H9 (cell line): ENCODE results near the gene ZMYND11. TPM values are rescaled to one million over a fixed set of nuclear protein-coding genes. Genes with fewer than 3 reads are reported as not detected.

ENCODE experiments used
- DNase-seq: peaks from one replicate; pipeline ENCODE4 v3.0.0-alpha.2; 2017
- H2AFZ ChIP-seq: one replicate; pipeline ENCODE4 v1.6.1; 2013; ENCODE audit warnings: mild to moderate bottlenecking, low read length, control low read depth, moderate library complexity
- H2AK5ac ChIP-seq: 2 replicates; pipeline ENCODE4 v1.6.1; 2013; ENCODE audit warnings: low read length, control low read depth, mixed read lengths; ENCODE audit not compliant: insufficient read length
- H2BK120ac ChIP-seq: one replicate; pipeline ENCODE4 v1.6.1; 2013; ENCODE audit warnings: low read depth, mild to moderate bottlenecking, low read length, control low read depth, inconsistent platforms; ENCODE audit not compliant: poor library complexity, severe bottlenecking
- H2BK12ac ChIP-seq: 2 replicates; pipeline ENCODE4 v1.6.1; 2013; ENCODE audit warnings: low read length, control low read depth, mixed read lengths, low read depth; ENCODE audit not compliant: insufficient read length
- H2BK15ac ChIP-seq: 2 replicates; pipeline ENCODE4 v1.6.1; 2013; ENCODE audit warnings: low read depth, low read length, control low read depth
- H2BK20ac ChIP-seq: one replicate; pipeline ENCODE4 v1.6.1; 2013; ENCODE audit warnings: low read depth, mild to moderate bottlenecking, low read length, control low read depth, inconsistent platforms; ENCODE audit not compliant: poor library complexity, severe bottlenecking
- H2BK5ac ChIP-seq: 2 replicates; pipeline ENCODE4 v1.6.1; 2013; ENCODE audit warnings: low read length, control low read depth, mixed read lengths; ENCODE audit not compliant: insufficient read length
- H3K14ac ChIP-seq: 2 replicates; pipeline ENCODE4 v1.6.1; 2013; ENCODE audit warnings: low read length, control low read depth; ENCODE audit not compliant: insufficient read depth
- H3K18ac ChIP-seq: 2 replicates; pipeline ENCODE4 v1.6.1; 2013; ENCODE audit warnings: low read depth, mild to moderate bottlenecking, mixed read lengths, low read length, control low read depth; ENCODE audit not compliant: insufficient read length
- H3K23ac ChIP-seq: 2 replicates; pipeline ENCODE4 v1.6.1; 2013; ENCODE audit warnings: low read length, control low read depth, mixed read lengths, low read depth; ENCODE audit not compliant: insufficient read length
- H3K23me2 ChIP-seq: 2 replicates; pipeline ENCODE4 v1.6.1; 2013; ENCODE audit warnings: low read depth, mild to moderate bottlenecking, mixed read lengths, low read length, control low read depth; ENCODE audit not compliant: insufficient read length, poor library complexity, severe bottlenecking
- H3K27ac ChIP-seq: 2 replicates; pipeline ENCODE4 v1.5.1; 2013; ENCODE audit warnings: low read length, control low read depth, mixed read lengths, low read depth; ENCODE audit not compliant: insufficient read length
- H3K27me3 ChIP-seq: 2 replicates; pipeline ENCODE4 v1.6.1; 2013; ENCODE audit warnings: low read length, control low read depth, inconsistent platforms; ENCODE audit not compliant: insufficient read depth
- H3K4ac ChIP-seq: 2 replicates; pipeline ENCODE4 v1.6.1; 2013; ENCODE audit warnings: low read depth, mild to moderate bottlenecking, control low read depth, inconsistent platforms, low read length, moderate library complexity
- H3K4me1 ChIP-seq: 2 replicates; pipeline ENCODE4 v1.6.1; 2013; ENCODE audit warnings: low read length, control low read depth, inconsistent platforms; ENCODE audit not compliant: insufficient read depth
- H3K4me2 ChIP-seq: 2 replicates; pipeline ENCODE4 v1.6.1; 2013; ENCODE audit warnings: low read length, control low read depth, mixed read lengths; ENCODE audit not compliant: insufficient read length, insufficient read depth
- H3K56ac ChIP-seq: 2 replicates; pipeline ENCODE4 v1.6.1; 2013; ENCODE audit warnings: low read depth, mild to moderate bottlenecking, mixed read lengths, low read length, control low read depth; ENCODE audit not compliant: insufficient read length
- H3K79me1 ChIP-seq: 2 replicates; pipeline ENCODE4 v1.6.1; 2013; ENCODE audit warnings: low read depth, mild to moderate bottlenecking, moderate library complexity, low read length, control low read depth, inconsistent platforms; ENCODE audit not compliant: insufficient read depth, poor library complexity, severe bottlenecking
- H3K79me2 ChIP-seq: 2 replicates; pipeline ENCODE4 v1.6.1; 2013; ENCODE audit warnings: low read length, control low read depth, inconsistent platforms; ENCODE audit not compliant: insufficient read depth
- H3K9ac ChIP-seq: 2 replicates; pipeline ENCODE4 v1.6.1; 2013; ENCODE audit warnings: low read length, control low read depth, mixed read lengths; ENCODE audit not compliant: insufficient read length; ENCODE audit errors: extremely low read depth
- H3K9me3 ChIP-seq: one replicate; pipeline ENCODE4 v1.6.1; 2013; ENCODE audit warnings: low read depth, low read length, inconsistent platforms; ENCODE audit not compliant: control insufficient read depth
- H3T11ph ChIP-seq: one replicate; pipeline ENCODE4 v1.6.1; 2013; ENCODE audit warnings: mild to moderate bottlenecking, low read length, control low read depth, inconsistent platforms
- H4K20me1 ChIP-seq: one replicate; pipeline ENCODE4 v1.6.1; 2013; ENCODE audit not compliant: control insufficient read depth, insufficient read length, insufficient read depth
- H4K5ac ChIP-seq: 2 replicates; pipeline ENCODE4 v1.6.1; 2013; ENCODE audit warnings: low read depth, mild to moderate bottlenecking, mixed read lengths, low read length, control low read depth; ENCODE audit not compliant: insufficient read length
- H4K8ac ChIP-seq: replicated peaks from 2 replicates; pipeline ENCODE4 v1.6.1; 2013; ENCODE audit warnings: low read length, control low read depth, mixed read lengths, low read depth; ENCODE audit not compliant: insufficient read length
- H4K91ac ChIP-seq: 2 replicates; pipeline ENCODE4 v1.6.1; 2013; ENCODE audit warnings: low read depth, mild to moderate bottlenecking, moderate library complexity, mixed read lengths, low read length, control low read depth; ENCODE audit not compliant: insufficient read length
- H3K27ac Mint-ChIP-seq, 3 experiments: 2 replicates in 2 of 3; 3 replicates in 1 of 3; pipeline ENCODE4 v1.8.0; 2020 to 2021; ENCODE audit warnings: mixed read lengths in 3 of 3, mild to moderate bottlenecking in 1 of 3, moderate library complexity in 1 of 3
- H3K27me3 Mint-ChIP-seq: 2 replicates; pipeline ENCODE4 v1.8.0; 2021; ENCODE audit warnings: low read depth, mild to moderate bottlenecking, moderate library complexity, mixed read lengths
- H3K36me3 Mint-ChIP-seq, 3 experiments: 2 replicates in 2 of 3; 3 replicates in 1 of 3; pipeline ENCODE4 v1.8.0; 2020 to 2021; ENCODE audit warnings: low read depth in 3 of 3, mixed read lengths in 3 of 3; ENCODE audit not compliant: insufficient read depth in 1 of 3
- H3K4me1 Mint-ChIP-seq, 2 experiments: 2 replicates each; pipeline ENCODE4 v1.8.0; 2020; ENCODE audit warnings: mixed read lengths in 2 of 2
- H3K4me3 Mint-ChIP-seq, 2 experiments: 2 replicates in 1 of 2; 3 replicates in 1 of 2; pipeline ENCODE4 v1.8.0; 2020 to 2021; ENCODE audit warnings: mild to moderate bottlenecking in 2 of 2, mixed read lengths in 2 of 2, moderate library complexity in 1 of 2
- H3K9me3 Mint-ChIP-seq, 2 experiments: 2 replicates in 1 of 2; 3 replicates in 1 of 2; pipeline ENCODE4 v1.8.0; 2020; ENCODE audit warnings: mild to moderate bottlenecking in 2 of 2, mixed read lengths in 2 of 2, moderate library complexity in 1 of 2
- WGBS: extraction: QIAGEN DNeasy Blood & Tissue Kit; methylation state at CpG from one replicate; pipeline ENCODE4 v1.1.7; 2013; ENCODE audit warnings: missing lambda C conversion rate, low lambda C conversion rate, mixed read lengths; ENCODE audit not compliant: insufficient read length; ENCODE audit errors: extremely low coverage; 5-methylcytosine and 5-hydroxymethylcytosine counted together
- total RNA-seq: library from RNA; stranded (reverse); gene quantifications from 2 replicates; pipeline ENCODE4 v1.2.1, GENCODE V29; 2021
- TF ChIP-seq, protein P1 (sequence below): fragments of 200-600 bp; sonication (generic); conservative IDR thresholded peaks from 3 replicates; pipeline ENCODE4 v1.8.0; 2021; ENCODE audit warnings: antibody characterized with exemption, mild to moderate bottlenecking

Gene ZMYND11
- total RNA-seq, 1 experiment from 2014 or later: 33.7 TPM

DNA sequence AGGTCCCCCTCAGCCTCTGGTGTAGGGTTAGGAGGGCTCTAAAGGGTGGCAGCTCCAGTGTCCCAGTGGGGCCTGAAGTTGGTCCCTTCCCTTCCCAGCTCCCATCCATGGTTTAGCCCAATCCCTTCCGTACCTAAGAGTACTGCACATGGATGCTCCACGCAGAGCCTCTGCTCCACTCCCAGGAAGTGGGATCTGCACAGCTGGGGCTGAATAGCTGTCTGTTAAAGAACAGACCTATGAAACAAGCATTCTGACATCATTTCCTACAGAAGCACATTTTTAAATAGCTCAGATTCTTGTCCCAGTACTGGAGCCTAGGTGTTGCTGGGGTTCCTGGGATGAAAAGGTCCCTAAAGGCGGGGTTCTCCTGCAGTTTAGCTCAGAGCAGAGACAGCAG, 135.9 kb downstream of the ZMYND11 start:
- Histone ChIP-seq H2BK120ac (no peak overlapping the region), H2BK15ac (no peak overlapping the region), H3K18ac (no peak overlapping the region), H4K91ac (no peak overlapping the region), H2AFZ (no peak overlapping the region), H3K56ac (no peak overlapping the region), H3K23me2 (no peaks in the 10 kb centered on the region), H4K5ac (no peak overlapping the region), H3K27ac (no peak overlapping the region), H2AK5ac (no peak overlapping the region), H4K20me1 (no peaks in the 10 kb centered on the region), H3K4me1 (peaks cover 2% of the 10 kb centered on the region; the same call in 1 of the 2 replicates), H2BK12ac (no peak overlapping the region), H3K9ac (no peak overlapping the region), H3K4me2 (no peak overlapping the region), H3K23ac (no peak overlapping the region), H2BK5ac (no peak overlapping the region), H3K4ac (no peak overlapping the region), H3K79me2 (no peaks in the 10 kb centered on the region), H3K79me1 (no peaks in the 10 kb centered on the region), H3K9me3 (no peaks in the 10 kb centered on the region), H3K14ac (no peak overlapping the region), H3T11ph (no peak overlapping the region), H4K8ac (no peak overlapping the region), H2BK20ac (no peak overlapping the region), H3K27me3 (no peaks in the 10 kb centered on the region)
- TF ChIP-seq, protein P1, sequence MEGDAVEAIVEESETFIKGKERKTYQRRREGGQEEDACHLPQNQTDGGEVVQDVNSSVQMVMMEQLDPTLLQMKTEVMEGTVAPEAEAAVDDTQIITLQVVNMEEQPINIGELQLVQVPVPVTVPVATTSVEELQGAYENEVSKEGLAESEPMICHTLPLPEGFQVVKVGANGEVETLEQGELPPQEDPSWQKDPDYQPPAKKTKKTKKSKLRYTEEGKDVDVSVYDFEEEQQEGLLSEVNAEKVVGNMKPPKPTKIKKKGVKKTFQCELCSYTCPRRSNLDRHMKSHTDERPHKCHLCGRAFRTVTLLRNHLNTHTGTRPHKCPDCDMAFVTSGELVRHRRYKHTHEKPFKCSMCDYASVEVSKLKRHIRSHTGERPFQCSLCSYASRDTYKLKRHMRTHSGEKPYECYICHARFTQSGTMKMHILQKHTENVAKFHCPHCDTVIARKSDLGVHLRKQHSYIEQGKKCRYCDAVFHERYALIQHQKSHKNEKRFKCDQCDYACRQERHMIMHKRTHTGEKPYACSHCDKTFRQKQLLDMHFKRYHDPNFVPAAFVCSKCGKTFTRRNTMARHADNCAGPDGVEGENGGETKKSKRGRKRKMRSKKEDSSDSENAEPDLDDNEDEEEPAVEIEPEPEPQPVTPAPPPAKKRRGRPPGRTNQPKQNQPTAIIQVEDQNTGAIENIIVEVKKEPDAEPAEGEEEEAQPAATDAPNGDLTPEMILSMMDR: no peak
- no peak for DNase-seq
- Mint-ChIP-seq H3K9me3 (no peaks in the 10 kb centered on the region), H3K4me1 (peaks cover 24 to 27% of the 10 kb centered on the region in 2 experiments), H3K4me3 (no peak overlapping the region), H3K27me3 (peaks cover 2% of the 10 kb centered on the region; the same call in 1 of the 2 replicates), H3K36me3 (no peaks in the 10 kb centered on the region), H3K27ac (no peak overlapping the region)
- no CpG with 5 or more reads among the region's 3 CpGs for WGBS
